HG02571 (cell line): ENCODE data around the gene ZNF341.

Experiments used
- ATAC-seq: cut with Tn5 transposase; IDR thresholded peaks from one replicate; pipeline ENCODE4 v1.9.1; 2021; ENCODE audit warnings: mild to moderate bottlenecking, moderate library complexity; ENCODE audit not compliant: unreplicated experiment

ZNF341 gene

DNA sequence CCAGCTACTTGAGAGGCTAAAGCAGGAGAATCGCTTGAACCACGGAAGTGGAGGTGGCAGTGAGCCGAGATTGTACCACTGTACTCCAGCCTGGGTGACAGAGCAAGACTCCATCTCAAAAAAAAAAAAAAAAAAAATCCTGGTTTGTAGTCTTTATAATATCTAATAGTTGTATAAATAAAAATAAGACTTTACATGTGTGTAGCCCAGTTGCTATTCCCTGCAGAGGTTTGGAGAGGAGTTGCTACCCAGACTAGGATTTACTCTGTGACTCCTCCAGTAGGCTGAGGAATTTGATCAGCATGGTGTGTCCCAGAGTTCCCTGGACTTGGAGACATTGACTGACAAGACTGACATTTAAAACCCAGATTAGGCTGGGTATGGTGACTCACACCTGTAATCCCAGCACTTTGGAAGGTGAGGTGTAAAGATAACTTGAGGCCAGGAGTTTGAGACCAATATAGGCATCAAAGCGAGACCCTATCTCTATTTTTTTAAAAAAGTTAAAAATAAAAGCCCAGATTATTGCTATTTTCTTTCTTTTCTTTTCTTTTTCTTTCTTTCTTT, 89.6 kb downstream of the ZNF341 start:
- no peak for ATAC-seq

DNA sequence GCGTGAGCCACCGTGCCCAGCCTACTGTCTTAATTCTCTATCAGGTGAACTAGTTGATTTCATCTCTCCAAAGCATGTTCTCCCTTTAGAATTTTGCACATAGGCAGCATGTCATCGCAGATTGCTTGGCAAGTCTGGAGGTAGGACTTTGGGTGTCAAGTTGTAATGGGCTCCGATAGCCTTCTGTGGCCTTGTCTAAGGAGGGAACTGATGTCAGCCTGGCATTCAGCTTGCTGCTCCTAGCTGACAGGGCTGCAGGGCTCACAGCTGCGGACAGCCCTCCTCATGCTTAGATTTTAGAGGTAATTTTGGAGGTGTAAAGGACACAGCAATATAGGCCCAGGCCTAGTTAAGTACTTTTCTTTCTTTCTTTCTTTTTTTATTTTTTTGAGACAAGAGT, 90.6 kb downstream of the ZNF341 start:
- no peak for ATAC-seq

DNA sequence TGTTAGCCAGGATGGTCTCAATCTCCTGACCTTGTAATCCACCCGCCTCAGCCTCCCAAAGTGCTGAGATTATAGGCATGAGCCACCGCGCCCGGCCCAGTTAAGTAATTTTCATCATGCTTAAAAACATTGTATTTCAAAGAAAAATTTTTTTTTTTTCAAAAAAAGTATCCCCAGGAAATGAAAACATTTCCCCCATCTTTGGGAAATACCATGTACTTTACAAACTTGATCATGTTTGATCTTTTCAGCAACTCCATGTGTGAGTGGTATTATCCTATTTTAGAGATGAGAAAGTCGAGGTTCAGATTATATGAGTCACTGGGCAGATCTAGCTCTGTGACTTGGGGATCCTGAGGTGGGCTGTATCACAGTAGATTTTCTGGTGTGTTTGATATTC, 91.2 kb downstream of the ZNF341 start:
- no peak for ATAC-seq

DNA sequence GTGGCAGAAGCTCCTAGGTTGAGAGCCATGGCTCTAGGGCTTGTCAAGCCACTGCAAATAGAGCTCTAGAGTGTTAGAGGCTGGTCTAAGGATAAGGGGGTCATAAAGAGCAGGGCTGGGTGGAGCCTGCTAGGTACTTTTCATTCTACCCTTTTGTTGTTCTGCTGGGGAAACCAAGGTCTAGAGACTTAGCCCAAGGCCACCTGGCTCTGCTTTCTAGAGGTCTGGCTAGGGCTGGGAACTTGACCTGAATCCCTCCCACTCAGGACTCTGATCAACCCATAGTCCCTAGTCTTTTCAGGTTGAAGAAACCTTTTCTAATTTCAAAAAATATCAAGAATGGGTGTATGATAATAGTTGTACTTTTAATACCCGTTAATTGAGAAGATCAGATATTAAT, 93.1 kb downstream of the ZNF341 start:
- no peak for ATAC-seq

DNA sequence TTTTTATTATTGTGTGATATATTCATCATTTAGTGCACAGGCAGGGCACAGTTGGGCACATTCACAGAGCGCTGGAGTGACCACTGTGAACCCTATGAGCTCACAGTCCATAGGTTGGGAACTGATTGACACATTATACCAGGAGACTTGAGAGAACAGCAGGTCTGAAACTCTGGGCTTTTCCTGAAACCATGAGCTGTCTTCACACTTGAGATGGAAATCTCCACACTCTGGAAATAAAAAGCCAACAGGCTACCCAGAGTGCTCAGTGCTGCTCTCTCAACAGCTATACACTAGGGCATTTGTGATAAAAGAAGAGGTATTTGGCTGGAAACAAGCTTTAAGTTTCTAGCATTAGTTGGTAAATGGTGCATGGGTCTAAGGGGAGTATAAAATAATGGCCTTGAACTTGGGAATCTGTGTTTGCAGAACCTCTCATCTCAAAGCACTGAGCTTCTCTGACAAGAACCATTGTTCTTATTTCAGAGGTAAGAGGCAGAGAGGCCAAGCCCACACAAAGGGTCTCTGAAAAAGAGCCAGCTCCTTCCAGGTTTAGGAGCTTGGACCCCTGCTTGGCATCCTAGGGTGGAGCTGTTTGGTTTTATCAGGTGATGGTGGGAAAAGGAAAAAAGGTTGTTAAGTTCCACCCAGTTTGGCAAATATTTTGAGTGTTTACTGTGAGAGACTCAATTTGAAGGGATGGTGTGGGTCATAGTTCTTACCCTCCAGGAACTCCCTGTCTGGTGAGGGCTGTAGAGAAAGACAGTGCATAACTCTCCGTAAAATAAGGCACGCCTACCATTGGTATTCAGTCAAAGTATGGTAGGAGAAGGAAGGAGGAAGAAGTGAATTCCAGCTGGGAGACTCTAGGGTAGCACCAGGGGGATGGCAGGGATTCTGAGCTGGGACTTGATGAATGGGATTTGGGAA, 93.8 kb downstream of the ZNF341 start:
- ATAC-seq = no peak

DNA sequence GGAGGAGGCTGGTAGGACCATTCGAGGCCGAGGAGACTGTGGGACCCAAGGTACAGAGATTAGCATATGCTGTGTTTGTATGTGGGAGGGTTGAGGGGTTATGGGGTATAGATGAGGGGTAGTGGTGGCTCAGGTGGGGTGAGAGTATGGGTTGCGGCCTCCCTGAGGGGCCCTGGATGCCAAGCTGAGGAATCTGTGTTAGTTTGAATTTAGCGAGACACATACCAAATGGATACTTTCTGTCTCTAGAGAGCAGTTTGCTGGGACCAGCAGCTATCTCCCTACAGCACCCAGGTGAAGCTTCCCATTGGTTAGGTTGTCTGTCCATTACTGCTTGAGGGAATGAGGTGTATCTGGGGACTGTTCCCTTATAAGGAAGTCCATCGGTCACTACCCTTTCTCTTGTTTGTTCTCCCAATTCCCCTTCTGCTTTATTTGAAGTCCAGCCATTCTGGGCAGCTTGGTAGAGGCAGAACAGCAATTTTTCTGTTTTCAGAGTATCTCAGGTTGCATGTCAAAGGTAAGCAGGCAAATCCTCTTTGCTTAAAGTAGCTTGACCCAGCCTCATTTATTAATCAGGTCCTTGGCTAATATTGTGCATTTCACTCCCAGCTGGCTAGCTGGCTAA, 94.6 kb downstream of the ZNF341 start:
- no peak for ATAC-seq

DNA sequence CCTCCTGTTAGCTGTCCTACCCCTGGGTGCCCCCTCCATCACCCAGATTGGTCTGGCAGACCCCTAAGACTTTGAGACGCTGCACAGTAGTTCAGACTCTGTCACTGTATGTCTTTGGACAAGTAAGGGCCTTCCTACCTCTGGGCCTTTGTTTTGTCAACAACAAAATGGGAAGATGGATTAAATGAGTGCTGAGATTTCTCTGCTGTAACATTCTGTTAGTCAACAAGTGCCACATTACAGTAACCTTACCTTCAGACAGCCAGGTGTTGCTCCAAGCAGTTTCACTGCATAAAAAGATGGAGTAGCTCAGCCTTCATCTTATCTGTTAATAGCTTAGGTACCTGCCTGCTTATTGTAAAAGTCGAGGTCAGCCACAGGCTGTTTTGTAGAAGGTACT, 95.3 kb downstream of the ZNF341 start:
- ATAC-seq = no peak

DNA sequence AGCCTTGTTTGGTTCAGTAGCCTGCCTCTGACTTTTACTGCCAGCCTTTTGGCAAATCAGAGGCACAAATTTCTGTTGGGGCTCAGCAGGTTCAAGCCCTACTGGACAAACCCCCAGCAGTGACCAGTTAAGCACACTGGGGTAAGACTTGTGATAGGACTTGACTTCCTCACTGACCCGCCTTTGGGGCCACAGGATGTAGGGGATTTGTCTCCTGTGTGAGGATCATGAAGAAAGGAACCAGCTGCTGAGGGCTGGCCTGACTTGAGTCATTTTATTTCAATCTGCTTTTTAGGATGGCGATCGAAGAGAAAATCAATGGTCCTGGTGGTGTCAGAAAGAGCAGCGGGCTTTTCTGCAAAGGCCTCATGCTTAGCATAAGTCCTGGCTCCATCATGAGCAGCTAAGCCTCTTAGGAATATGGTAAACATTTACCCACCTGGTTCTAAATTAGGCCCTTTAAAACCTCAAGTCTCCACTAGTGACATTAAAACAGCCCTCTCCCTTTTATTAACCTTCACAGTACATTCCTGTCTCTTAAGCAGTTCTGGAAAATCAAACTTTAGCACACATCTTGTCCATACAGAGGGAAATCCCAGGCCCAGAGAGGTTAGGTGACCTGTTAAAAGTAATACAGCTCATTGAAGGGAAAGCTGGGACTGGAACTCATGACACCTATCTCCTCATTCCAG, 96.0 kb downstream of the ZNF341 start:
- no peak for ATAC-seq

DNA sequence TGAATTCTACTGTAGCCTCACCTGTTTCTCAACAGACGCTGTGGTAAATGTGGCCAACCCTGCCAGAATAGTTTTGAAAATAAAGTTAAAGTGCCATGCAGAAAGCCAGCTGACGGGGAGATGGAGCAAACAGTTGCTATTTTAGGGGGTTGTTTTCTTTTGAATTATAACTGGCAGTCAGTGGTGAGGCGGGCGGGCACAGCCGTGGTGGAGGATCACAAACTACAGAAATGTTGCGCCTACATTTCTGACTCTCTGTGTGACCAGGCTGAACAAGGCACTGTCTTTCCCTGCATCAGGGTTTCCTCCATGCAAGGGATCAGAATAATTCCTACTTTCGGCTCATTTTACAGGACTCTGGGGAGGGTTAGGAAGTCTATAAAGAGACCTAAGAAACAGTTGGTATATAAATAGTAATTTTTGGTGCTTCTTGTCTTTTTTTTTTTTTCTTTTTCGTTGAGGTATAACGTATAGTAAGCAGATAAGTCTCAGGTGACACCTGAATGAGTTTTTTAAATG, 96.6 kb downstream of the ZNF341 start:
- no peak for ATAC-seq

DNA sequence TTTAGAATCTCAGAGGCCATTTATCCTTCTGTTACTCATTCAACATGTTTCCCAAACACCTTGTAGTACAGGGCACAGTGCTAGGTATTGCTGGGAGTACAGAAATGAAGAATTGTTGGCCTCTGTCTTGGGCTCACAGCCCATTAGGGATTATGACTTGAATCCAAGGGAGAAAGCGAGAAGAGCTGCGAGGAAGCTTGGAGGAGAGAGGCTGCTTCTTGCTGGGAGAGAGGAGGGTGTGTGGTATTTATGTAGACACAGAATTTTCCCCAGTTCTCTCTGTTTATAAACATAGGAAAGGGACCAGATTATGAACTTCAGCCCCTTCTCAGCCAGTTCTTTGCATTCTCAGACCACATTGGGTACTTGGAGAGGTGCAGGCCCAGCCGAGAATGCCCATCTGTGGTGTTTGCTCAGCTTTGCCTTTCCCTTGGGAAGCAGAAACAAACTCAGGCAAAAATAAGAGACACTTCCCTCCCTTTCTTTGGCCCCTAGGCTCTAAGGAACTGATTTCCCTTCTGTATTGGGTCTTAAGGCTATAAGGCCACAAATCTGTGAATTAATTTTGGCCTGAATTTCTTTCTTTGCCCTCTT, 97.3 kb downstream of the ZNF341 start:
- ATAC-seq = no peak

DNA sequence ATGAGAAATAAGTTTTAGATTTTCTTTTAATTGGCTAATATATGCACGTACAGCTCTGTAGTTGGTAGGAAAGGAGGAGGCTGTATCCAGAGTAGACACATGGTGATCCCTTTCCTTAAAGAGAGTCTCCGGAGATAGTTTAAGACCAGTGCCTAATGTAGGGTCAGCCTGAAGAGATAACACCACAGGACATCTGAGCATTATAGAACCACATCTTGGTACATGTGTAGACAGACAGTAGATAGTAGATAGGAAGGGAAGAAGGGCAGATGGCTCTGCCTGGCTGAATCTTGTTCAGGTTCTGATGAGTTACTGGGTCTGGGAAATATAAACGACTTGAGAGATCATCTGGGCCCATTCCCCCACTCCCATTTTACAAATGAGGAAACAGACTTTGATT, 97.8 kb downstream of the ZNF341 start:
- no peak for ATAC-seq

DNA sequence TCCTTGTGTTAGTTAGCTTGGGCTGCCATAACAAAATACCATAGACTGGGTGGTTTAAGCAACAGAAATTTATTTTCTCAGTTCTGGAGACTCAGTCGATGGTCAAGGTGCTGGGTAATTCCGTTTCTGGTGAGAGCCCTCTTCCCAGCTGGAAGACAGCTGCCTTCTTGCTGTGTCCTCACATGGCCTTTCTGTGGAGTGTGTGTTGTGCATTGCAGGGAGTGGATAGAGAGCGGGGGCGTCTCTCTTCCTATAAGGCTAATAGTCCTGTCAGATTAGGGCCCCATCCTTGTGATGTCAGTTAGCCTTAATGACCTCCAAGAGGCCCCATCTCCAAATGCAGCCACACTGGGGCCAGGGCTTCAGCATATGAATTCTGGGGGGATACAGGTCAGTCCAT, 98.6 kb downstream of the ZNF341 start:
- no peak for ATAC-seq

DNA sequence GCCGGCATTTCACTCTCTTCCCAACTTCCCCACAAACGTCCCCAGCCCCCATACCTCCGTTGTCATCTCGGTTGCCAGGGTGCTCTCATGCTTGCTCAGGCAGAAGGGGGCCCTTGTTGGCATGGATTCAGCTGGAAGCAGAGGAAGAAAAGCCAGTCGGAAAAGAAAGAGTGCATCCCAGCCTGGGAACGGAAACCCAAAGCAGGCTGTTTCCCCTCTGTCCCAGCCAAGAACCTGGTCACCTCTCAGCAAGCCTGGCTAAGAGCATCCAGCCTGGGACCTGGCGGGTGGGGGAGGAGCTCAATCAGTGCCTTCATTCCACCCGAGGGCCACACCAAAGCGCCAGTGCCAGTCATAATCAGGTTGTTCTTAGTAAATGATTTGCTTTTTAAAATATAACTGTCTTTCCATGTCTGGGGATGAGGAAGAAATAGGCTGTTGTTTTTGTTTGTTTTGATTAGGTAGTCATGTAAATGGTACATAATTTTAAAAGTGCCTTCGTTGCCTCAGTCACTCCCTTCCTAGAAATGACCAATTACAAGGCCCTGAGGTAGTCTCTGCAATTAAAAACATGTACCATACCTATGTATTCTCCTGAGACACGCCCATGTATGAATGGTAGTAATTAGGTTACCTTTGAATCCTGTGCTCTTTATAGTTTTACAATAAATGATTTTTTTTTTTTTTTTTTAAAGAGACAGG, 100.5 kb downstream of the ZNF341 start:
- no peak for ATAC-seq

DNA sequence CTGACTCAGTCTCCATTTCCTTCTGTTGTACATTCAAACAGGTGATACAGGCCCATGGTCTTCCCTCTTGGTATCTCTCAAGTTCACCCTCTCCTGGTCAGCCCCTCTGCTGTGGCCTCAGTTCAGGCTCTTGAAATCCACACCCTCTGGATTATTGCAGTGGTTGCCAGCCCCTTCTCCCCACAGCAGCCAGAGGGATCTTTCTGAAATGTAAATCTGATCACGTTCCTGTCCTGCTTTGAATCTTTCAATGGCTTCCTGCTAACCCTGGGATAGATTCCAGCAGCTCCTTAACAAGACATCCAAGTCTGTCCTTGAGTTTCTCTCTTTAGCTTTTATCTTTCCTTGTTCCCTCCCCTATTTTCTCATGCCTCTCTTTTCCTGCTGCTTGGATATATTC, 101.5 kb downstream of the ZNF341 start:
- ATAC-seq = no peak

DNA sequence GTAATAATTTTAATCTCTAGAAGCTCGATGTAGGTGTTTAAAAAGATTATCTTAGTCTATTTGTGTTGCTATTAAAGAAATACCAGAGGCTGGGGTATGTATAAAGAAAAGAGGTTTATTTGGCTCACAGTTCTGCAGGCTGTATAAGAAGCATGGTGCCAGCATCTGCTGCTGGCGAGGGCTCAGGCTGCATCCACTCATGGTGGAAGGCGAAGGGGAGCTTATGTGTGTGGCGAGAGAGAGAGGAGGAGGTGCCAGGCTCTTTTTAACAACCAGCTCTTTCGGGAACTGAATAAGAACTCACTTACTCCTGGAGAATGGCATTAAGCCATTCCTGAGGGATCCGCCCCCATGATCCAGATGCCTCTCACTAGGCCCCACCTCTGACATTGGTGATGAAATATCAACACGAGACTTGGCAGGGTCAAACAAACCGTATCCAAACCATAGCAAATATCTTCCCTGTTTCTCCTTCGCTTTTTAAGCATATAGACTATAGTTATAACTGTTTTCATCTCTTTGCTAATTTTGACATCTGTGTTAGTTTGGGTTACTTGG, 103.9 kb downstream of the ZNF341 start:
- ATAC-seq = no peak

DNA sequence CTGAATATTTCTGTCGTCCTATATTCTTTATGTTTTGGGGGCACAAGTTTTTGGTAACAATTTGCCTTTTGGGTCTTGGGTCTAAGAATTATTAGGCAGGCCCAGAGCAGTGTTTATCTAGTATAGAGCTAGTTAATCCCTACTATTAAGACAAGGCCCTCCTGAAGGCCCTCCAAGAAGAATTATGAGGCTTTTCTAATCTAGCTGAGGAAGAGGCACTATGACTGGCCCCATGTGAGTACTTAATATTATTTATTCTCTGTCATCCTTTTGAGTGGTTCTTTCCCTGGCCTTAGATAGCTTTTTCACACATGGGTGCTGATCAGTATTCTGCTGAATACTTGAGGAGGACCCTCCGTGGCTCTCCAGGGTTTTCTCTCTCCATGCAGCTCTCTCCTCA, 104.5 kb downstream of the ZNF341 start:
- ATAC-seq = no peak

DNA sequence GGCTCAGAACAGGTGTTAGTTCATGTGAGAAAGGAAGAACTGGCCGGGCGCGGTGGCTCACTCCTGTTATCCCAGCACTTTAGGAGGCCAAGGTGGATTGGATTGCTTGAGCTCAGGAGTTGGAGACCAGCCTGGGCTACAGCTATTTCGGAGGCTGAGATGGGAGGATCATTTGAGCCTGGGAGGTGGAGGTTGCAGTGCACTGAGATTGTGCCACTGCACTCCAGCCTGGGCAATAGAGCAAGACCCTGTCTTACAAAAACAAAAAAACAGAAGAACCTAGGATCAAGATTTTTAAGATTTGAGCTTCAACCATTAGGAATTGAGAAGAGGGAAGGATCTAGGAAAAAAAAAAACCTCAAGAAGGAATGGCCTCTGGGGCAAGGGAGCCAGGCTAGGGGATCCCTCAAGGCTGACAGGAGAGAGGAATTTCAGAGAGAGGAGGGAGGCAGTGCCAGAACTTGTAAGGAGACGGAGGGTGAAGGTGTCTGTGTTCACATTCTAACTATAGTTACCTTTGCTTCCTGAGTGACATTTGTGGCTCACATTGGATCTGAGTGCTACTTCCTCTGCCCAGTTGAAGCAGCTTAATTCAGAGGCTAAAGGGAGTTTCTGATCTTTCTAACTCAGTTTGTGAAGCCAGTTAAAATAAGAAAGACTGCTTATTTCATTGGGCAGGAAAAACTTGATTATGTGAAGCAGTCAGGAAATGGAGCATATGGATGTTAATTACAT, 105.5 kb downstream of the ZNF341 start:
- ATAC-seq = no peak

DNA sequence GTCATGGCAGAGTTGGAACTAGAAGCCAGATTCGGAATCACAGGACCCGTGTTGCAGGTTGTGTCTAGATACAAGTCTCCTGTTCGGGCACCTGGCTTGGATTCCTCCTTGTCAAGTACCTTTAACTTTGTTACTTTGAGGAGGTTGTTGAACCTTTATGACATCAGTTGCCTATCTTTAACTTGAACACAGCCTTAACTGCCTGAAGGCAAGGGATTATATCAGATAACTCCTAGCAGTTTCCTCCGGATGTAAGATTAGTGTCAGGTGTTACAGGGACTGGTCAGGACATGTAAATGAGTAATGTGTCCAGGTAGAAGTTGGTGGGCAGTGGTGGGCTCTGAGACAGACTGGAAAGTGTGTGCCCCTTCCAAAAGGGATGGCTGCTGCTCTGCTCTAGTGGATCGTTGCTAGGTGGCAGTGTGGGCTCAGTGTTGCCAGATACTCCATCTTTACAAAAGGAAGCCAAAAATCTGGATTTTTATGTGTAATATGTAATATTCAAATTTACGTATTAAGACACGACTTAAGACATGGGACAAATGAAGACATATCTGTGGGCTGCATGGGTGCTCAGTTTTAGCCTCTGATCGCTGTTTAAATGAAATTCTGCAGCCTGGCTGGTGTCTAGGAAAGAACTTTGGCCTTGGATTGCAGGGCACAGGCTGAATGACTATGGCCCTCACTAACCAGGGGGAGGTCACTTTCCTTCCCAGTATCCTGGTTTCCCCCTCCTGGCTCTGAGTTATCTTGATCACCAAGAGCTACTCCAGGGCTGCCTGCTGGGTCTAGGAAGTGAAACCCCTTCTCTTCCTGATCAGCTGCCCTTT, 106.5 kb downstream of the ZNF341 start:
- ATAC-seq = no peak
